HG03575 (cell line): ENCODE measurements around the gene NBPF3.
"Not testable (repeated sequence)": the region's sequence is repeated elsewhere in the genome, so short reads cannot be mapped to it uniquely, and the experiment has no call there.

ENCODE experiments used
- ATAC-seq: cut with Tn5 transposase; IDR thresholded peaks from one replicate; pipeline ENCODE4 v1.9.1; 2021; ENCODE audit not compliant: unreplicated experiment, insufficient number of reproducible peaks, low FRiP score; ENCODE audit errors: extremely low read depth

The NBPF3 gene

GRCh38 chr1:21510885-21511578, 71.1 kb downstream of the NBPF3 start:
- no peak for ATAC-seq

- no peak for ATAC-seq
Measured at GRCh38 chr1:21511579-21512522, 71.9 kb downstream of the NBPF3 start.

- ATAC-seq, result no peak
Measured at GRCh38 chr1:21514245-21514644, 74.3 kb downstream of the NBPF3 start.

- no peak for ATAC-seq
Measured at GRCh38 chr1:21517161-21517589, 77.2 kb downstream of the NBPF3 start.

GRCh38 chr1:21517660-21518480, 77.9 kb downstream of the NBPF3 start:
- no peak for ATAC-seq

GRCh38 chr1:21518774-21519455, 79.0 kb downstream of the NBPF3 start:
- ATAC-seq, result no peak

GRCh38 chr1:21519486-21520070, 79.6 kb downstream of the NBPF3 start:
- ATAC-seq, result not testable (repeated sequence)

GRCh38 chr1:21520899-21521716, 81.2 kb downstream of the NBPF3 start:
- no peak for ATAC-seq

GRCh38 chr1:21521717-21522060, 81.8 kb downstream of the NBPF3 start:
- no peak for ATAC-seq

GRCh38 chr1:21522525-21523038, 82.6 kb downstream of the NBPF3 start:
- no peak for ATAC-seq

GRCh38 chr1:21523297-21523813, 83.4 kb downstream of the NBPF3 start:
- no peak for ATAC-seq

- no peak for ATAC-seq
Measured at GRCh38 chr1:21524220-21524619, 84.3 kb downstream of the NBPF3 start.

GRCh38 chr1:21524686-21525339, 84.9 kb downstream of the NBPF3 start:
- ATAC-seq, result no peak

GRCh38 chr1:21525340-21525717, 85.4 kb downstream of the NBPF3 start:
- no peak for ATAC-seq

GRCh38 chr1:21526441-21526840, 86.5 kb downstream of the NBPF3 start:
- no peak for ATAC-seq

- no peak for ATAC-seq
Measured at GRCh38 chr1:21530368-21531016, 90.6 kb downstream of the NBPF3 start.
